GM19324 (cell line): ENCODE results near the gene ST3GAL3.
A peak's percentile ranks its signal among the peaks of the same experiment; 100 is the strongest.

Experiments
- ATAC-seq: cut with Tn5 transposase; IDR thresholded peaks from one replicate; pipeline ENCODE4 v1.9.1; 2021; ENCODE audit warnings: mild to moderate bottlenecking, moderate library complexity; ENCODE audit not compliant: unreplicated experiment, low FRiP score

Gene ST3GAL3

DNA sequence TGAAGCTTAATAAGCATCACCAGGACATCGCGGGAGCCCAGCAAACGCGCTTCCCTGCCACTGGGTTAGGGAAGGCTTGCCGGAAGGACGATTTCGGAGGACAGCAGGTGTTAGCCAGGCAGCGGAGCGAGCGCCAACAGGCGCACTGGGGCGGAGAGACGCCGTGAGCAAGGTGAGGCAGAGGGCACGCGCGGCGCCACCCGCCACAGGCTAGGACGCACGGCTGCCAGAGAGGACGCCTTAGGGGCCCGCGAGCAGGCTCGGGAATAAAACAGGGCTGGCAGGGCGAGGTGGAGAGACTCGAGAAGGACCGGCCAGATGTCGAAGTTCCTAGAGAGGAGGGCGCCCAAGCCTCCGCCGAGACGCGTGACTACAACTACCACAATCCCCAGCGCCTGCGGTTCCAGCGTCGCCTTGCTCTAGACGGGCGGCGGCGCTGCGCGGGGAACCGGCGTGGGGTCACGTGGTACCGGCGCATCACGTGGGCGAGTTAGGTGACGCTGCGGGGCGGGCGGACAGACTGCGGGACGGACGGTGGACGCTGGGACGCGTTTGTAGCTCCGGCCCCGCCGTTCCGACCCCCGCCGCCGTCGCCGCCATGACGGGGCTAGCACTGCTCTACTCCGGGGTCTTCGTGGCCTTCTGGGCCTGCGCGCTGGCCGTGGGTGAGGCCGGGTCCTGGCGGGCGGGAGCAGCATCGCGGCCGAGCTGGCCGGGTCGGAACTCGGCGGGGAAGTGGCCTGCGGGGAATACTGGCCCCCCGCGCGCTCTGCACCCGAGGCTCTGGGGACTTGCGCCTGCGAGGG lies 267.3 kb downstream of the ST3GAL3 start, which contains the start of gene ATP6V0B:
TSS of gene ATP6V0B (plus strand) at position 518 of the 806 bp plus-strand sequence. CDS start at position 599, 81 bp downstream.
- peak; percentile 76 for ATAC-seq

GRCh38 chr1:43975249-43975961 lies 268.1 kb downstream of the ST3GAL3 start:
- ATAC-seq: no peak

- ATAC-seq: no peak
These were observed 268.7 kb downstream of the ST3GAL3 start for GRCh38 chr1:43976045-43976444.

GRCh38 chr1:43976890-43977289 lies 269.6 kb downstream of the ST3GAL3 start:
- no peak for ATAC-seq

DNA sequence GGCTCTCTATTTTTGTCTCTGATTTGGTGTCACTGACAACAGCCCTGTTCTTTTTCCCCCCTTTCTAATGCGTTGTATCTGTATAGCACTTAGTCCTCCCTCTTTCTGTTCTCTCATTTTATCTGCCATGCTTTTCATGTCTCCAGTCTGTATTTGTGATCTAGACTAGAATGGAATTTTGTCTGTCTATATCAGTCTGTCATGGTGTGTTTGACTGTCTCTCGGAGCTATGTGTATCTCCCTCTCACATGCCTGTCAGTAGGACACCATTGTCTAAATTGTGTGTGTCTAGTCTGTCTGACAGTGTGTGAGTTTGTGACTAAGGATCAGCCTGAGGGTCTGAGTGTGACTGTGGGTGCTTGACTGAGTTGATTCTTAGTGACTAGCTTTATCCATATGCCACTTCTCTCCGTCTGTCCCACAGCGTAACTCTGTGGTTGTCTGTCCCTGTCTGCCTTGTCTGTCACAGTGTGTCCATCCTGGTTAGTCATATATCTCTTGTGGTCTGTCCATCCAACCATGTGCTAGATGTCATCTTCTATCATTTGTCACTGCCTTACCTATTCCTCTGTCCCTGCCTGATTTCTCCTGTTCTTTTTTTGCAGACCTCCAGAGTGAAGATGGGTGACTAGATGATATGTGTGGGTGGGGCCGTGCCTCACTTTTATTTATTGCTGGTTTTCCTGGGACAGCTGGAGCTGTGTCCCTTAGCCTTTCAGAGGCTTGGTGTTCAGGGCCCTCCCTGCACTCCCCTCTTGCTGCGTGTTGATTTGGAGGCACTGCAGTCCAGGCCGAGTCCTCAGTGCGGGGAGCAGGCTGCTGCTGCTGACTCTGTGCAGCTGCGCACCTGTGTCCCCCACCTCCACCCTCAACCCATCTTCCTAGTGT lies 270.3 kb downstream of the ST3GAL3 start:
- no peak for ATAC-seq

GRCh38 chr1:43978264-43978550 lies 270.9 kb downstream of the ST3GAL3 start:
- no peak for ATAC-seq

- no peak for ATAC-seq
These were observed 271.4 kb downstream of the ST3GAL3 start, which contains the start of gene B4GALT2 for GRCh38 chr1:43978551-43979260. Gene B4GALT2, plus strand, starts transcription at chr1:43979210. Its CDS starts 1,951 bp downstream, at chr1:43981161.

DNA sequence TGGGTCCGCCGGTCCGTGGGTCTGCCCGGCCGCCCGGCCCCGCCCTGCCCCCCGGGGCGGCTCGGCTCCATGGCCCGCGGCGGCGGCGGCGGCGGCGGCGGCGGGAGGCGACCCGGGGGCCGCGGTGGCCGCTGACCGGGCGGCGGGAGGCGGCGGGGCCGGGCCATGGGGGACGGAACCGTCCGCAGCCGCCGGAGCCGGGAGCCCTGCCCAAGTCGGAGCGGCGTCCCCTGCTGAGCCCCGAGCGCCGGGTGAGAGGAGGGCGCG lies 271.9 kb downstream of the ST3GAL3 start:
- no peak for ATAC-seq

GRCh38 chr1:43979528-43980254 lies 272.4 kb downstream of the ST3GAL3 start:
- ATAC-seq: no peak

GRCh38 chr1:43980255-43981134 lies 273.2 kb downstream of the ST3GAL3 start:
- no peak for ATAC-seq
